ENCODE results near the gene OSGEPL1.
"Not testable (repeated sequence)": the region's sequence is repeated elsewhere in the genome, so short reads cannot be mapped to it uniquely, and the experiment has no call there.

OSGEPL1 gene

GRCh38 chr2:189762551-189763298 is at the start of gene OSGEPL1:
Gene OSGEPL1 (minus strand): TSS chr2:189762792. CDS start chr2:189761640, 1,152 bp downstream.
- peak; percentile 76 to 93 (median 88) for DNase-seq (ENCODE audit: low read depth in 4 of 4, low spot score in 1 of 4)

- DNase-seq (ENCODE audit: low read depth in 4 of 4, low spot score in 1 of 4), result no peak
Observed at GRCh38 chr2:189803431-189803830, 40.8 kb upstream of the OSGEPL1 start.

GRCh38 chr2:189802396-189802912 is 39.9 kb upstream of the OSGEPL1 start:
- no peak for DNase-seq (ENCODE audit: low read depth in 4 of 4, low spot score in 1 of 4)

- no peak for DNase-seq (ENCODE audit: low read depth in 4 of 4, low spot score in 1 of 4)
Observed at GRCh38 chr2:189799531-189799930, 36.9 kb upstream of the OSGEPL1 start.

- no peak for DNase-seq (ENCODE audit: low read depth in 4 of 4, low spot score in 1 of 4)
Observed at GRCh38 chr2:189799030-189799331, 36.4 kb upstream of the OSGEPL1 start.

GRCh38 chr2:189798312-189799029 is 35.9 kb upstream of the OSGEPL1 start:
- no peak for DNase-seq (ENCODE audit: low read depth in 4 of 4, low spot score in 1 of 4)

GRCh38 chr2:189797902-189798301 is 35.3 kb upstream of the OSGEPL1 start:
- DNase-seq (ENCODE audit: low read depth in 4 of 4, low spot score in 1 of 4), result no peak

GRCh38 chr2:189794310-189794709 is 31.7 kb upstream of the OSGEPL1 start:
- DNase-seq (ENCODE audit: low read depth in 4 of 4, low spot score in 1 of 4), result no peak

- no peak for DNase-seq (ENCODE audit: low read depth in 4 of 4, low spot score in 1 of 4)
Observed at GRCh38 chr2:189791338-189792042, 28.9 kb upstream of the OSGEPL1 start.

- DNase-seq (ENCODE audit: low read depth in 4 of 4, low spot score in 1 of 4), result peak; percentile 81 to 91 (median 88)
Observed at GRCh38 chr2:189783927-189784867, 21.6 kb upstream of the OSGEPL1 start, which contains the start of the genes ORMDL1 and PMS1. Gene ORMDL1 (minus strand): TSS chr2:189784339. CDS start chr2:189782595, 1,744 bp downstream. Gene PMS1 (plus strand): TSS chr2:189784450. CDS start chr2:189791810, 7,360 bp downstream.

GRCh38 chr2:189783451-189783926 is 20.9 kb upstream of the OSGEPL1 start:
- no peak for DNase-seq (ENCODE audit: low read depth in 4 of 4, low spot score in 1 of 4)

GRCh38 chr2:189782221-189782671 is 19.7 kb upstream of the OSGEPL1 start:
- DNase-seq (ENCODE audit: low read depth in 4 of 4, low spot score in 1 of 4), result no peak

GRCh38 chr2:189772212-189772611 is 9.6 kb upstream of the OSGEPL1 start:
- DNase-seq (ENCODE audit: low read depth in 4 of 4, low spot score in 1 of 4), result no peak

GRCh38 chr2:189770590-189771322 is 8.2 kb upstream of the OSGEPL1 start:
- DNase-seq (ENCODE audit: low read depth in 4 of 4, low spot score in 1 of 4), result no peak

- DNase-seq (ENCODE audit: low read depth in 4 of 4, low spot score in 1 of 4), result no peak
Observed at GRCh38 chr2:189763908-189764661, 1.5 kb upstream of the OSGEPL1 start.

GRCh38 chr2:189762229-189762550 is 402 bp downstream of the OSGEPL1 start:
- DNase-seq (ENCODE audit: low read depth in 4 of 4, low spot score in 1 of 4), result no peak

GRCh38 chr2:189760154-189760553 is 2.4 kb downstream of the OSGEPL1 start:
- not testable (repeated sequence) for DNase-seq (ENCODE audit: low read depth in 4 of 4, low spot score in 1 of 4)

- DNase-seq (ENCODE audit: low read depth in 4 of 4, low spot score in 1 of 4), result no peak
Observed at GRCh38 chr2:189756311-189756952, 6.2 kb downstream of the OSGEPL1 start.
